HG03575 (cell line): Measurements from ENCODE around the gene MPV17L.
"Not testable (repeated sequence)": the region's sequence is repeated elsewhere in the genome, so short reads cannot be mapped to it uniquely, and the experiment has no call there.

Source experiments
- ATAC-seq: cut with Tn5 transposase; IDR thresholded peaks from one replicate; pipeline ENCODE4 v1.9.1; 2021; ENCODE audit not compliant: unreplicated experiment, insufficient number of reproducible peaks, low FRiP score; ENCODE audit errors: extremely low read depth

Gene MPV17L

DNA sequence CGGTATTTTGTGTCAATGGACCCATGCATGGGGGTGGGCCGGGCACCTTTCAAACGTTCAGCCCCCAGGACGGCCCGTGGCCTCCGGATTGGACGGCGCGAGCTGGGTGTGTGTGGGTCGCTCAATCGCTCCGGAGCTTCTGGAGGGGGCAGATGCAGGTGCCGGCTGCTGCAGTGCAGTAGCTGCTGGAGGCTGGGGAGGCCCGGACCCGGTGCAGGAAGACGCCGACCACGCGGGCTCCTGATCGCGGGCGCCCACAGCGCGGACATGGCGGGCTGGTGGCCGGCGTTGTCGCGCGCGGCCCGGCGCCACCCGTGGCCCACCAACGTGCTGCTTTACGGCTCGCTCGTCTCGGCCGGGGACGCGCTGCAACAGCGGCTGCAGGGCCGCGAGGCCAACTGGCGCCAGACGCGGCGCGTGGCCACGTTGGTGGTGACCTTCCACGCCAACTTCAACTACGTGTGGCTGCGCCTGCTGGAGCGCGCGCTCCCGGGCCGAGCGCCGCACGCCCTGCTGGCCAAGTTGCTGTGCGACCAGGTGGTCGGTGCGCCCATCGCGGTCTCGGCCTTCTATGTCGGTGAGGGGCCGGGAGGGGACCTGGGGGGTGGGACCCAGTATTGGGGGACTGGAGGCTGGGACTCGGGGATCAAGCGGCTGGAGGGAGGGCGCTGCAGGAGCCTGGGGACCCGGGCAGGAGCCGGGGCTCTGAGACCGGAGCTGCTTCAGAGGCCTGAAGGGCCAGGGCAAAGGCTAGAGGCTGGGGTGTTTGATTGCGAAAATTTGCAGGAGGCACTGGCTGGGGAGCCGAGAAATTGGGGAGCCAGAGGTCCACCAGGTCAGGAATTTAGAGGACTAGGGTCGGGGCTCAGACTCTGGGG is at the start of gene MPV17L:
Gene MPV17L (plus strand): TSS at position 124 of the 878 bp plus-strand sequence. CDS start 144 bp downstream, at position 268.
- not testable (repeated sequence) for ATAC-seq

DNA sequence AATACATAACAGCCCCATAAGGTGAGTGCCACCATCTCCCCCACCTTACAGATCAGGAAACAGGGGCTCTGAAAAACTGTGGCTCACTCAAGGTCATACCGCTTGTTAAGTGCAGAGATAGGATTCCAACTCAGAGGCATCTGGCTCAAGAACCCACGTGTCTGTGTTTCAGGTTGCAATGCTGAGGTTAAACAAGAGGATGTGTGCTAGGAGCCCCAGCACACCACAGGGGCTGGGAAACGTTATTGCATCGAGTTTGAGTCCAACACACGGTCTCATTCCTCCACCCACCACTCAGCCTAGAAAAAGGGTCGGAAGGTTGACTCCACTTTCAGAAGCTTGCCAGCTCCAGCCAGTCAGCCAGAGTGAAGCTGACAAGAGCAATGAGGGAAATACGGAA is 46.8 kb upstream of the MPV17L start:
- ATAC-seq: not testable (repeated sequence)

DNA sequence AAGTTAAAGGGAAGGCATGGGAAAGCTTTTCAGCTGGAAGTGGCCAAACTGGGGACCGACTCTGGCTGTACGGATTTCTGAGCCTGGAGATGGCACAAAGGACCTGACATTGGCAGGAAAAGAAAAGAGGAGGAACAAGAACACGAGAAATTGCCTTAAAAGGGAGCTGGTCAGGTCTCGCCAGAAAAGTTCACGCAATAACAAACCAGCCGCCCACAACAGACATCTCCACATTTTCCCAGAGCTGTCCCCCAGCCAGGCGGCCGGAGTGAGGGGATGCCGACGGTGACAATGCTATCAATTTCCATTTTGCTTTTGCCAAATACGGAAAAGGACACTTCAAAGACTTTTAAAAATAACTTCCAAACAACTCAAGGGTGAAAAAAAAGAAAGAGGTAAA is 44.3 kb upstream of the MPV17L start:
- not testable (repeated sequence) for ATAC-seq

GRCh38 chr16:15351745-15352144 is 43.8 kb upstream of the MPV17L start:
- not testable (repeated sequence) for ATAC-seq

- ATAC-seq: not testable (repeated sequence)
Observed at GRCh38 chr16:15352852-15353251, 42.7 kb upstream of the MPV17L start.

DNA sequence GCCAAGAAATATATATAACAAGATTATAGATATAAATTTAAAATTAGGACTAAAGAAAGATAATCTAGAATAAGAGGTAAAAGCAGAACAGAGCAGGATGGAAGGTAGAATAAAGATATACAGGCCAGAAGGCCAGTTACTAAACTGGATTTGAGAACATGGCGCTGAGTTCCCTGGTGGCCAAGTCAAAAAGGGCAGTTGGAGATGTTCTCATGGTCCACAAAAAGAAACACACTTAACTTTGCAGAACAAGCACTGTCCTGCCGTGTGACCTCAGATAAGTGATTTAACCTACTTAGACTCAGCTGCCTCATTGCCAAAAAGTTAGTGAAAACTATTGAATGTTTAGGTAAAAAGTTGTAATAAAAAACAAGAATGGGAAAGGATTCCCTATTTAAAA is 40.7 kb upstream of the MPV17L start:
- ATAC-seq: not testable (repeated sequence)

DNA sequence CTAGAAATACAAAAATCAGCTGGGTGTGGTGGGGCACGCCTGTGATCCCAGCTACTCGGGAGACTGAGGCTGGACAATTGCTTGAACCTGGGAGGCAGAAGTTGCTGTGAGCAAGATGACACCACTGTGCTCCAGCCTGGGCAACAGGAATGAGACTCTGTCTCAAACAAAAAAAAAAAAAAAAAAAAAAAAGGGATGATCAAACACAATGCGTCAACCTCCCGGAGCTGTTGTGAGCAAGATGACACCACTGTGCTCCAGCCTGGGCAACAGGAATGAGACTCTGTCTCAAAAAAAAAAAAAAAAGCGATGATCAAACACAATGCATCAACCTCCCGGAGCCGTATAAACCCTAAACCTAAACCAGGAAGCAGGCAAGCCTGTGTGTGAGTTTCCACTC is 38.1 kb upstream of the MPV17L start:
- not testable (repeated sequence) for ATAC-seq

DNA sequence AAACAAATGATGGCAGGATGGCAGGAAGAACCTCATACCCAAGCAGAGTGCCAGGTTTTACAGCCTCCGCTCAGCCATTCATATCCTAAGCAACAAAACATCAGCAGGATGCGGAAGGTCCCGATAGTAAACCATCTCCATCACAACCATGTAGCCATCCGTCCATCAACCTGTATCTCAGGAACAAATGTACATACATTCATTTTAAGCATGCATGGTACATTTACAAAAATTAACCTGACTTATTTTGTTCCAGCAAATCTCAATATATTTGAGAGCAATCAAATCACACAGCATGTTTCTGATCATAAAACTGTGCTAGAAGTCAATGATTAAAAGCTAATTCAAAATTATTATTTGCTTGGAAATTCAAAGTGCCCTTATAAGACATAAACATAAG is 17.4 kb upstream of the MPV17L start, which contains the start of gene NPIPA5:
Gene NPIPA5 (minus strand): TSS at position 101 of the 400 bp plus-strand sequence. CDS start 0 bp downstream, at position 101.
- ATAC-seq: not testable (repeated sequence)

- ATAC-seq: not testable (repeated sequence)
Observed at GRCh38 chr16:15382810-15383209, 12.7 kb upstream of the MPV17L start.

GRCh38 chr16:15388060-15388459 is 7.5 kb upstream of the MPV17L start:
- ATAC-seq: not testable (repeated sequence)

- not testable (repeated sequence) for ATAC-seq
Observed at GRCh38 chr16:15389916-15390315, 5.6 kb upstream of the MPV17L start.

GRCh38 chr16:15393025-15393424 is 2.5 kb upstream of the MPV17L start:
- ATAC-seq: not testable (repeated sequence)

DNA sequence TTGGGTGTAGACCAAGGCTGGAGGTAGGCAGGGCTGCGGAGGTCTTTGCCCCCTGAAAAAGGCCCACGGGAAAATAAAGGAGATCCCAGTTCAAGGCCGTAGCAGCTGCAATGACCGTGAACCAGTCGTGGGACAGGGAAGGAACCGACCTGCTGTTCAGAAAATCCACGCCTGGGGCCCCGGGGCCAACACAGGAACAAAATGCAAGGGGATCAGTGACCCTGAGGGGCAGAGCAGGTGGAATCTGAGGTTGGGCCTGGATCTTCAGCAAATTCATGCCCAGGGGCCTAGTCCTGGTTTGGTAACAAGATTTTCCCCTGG is 915 bp downstream of the MPV17L start:
- not testable (repeated sequence) for ATAC-seq

DNA sequence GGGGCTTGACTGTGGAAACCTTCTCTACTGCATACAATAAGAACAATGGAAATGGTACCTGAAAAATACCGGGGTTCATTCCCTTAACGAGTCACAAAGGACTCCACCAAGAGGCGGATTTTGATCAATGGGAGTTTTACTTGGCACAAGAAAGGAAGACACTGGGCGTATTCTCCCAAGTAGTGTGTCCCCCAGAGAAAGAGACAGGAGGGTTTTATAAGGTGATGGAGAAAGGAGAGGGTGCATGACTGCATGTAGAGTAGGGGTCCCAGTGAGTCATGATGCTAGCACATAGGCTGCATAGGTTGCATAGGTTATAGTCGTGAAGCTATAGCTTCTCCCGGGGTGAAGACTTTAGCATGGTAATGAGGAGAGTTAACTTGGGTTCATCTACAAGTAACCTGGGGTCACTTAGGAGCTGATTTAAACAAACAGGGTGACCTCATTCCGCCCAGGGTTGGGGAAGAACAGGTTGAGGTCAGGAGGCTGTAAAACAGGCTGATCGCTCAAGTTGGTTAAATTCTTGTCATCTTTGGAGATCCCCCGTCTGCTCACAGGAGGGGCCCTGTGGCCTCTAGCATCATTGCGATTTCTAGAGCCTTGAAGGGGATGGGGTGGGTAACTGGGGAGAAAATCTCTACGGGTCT is 1.5 kb downstream of the MPV17L start:
- no peak for ATAC-seq

GRCh38 chr16:15398618-15399316 is 3.2 kb downstream of the MPV17L start:
- ATAC-seq: no peak

DNA sequence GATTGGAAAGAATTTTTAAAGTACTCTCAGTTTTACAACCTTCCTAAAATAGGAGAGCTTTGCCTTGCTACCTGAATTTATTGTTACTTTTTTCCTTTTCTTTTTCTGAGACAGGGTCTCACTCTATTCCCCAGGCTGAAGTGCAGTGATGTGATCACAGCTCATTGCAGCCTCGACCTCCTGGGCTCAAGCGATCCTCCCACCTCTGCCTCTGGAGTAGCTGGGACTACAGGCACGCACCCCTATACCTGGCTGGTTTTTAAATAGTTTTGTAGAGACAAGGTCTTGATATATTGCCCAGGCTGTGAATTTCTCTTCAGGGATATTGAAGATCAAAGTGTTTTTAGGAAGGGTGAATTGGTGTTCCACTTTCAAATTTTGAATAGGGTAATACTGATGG is 3.8 kb downstream of the MPV17L start:
- no peak for ATAC-seq

GRCh38 chr16:15400314-15400713 is 4.8 kb downstream of the MPV17L start:
- ATAC-seq: not testable (repeated sequence)

DNA sequence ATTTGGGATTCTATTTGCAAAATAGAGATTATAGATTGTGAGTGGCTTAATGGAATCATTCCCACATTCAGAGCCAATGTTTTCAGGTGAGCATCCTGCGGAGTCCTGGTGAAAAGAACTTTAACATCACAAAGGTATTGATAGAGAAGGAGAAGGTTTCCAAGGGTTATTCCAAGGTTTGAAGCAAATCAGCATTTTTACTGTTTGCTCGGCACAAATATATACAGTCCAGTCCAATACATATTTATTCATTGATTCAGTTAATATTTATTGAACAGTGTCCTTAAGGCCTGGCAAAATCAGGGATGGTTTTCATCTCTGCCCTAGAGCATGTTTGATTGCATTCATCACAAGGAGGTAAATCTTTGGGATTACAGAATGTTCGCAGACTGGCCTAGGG is 6.4 kb downstream of the MPV17L start:
- no peak for ATAC-seq

GRCh38 chr16:15403392-15403995 is 7.9 kb downstream of the MPV17L start:
- ATAC-seq: no peak
